Kasumi-1 (cell line): ENCODE data around the gene C2orf92.

Experiments
- DNase-seq, 2 experiments: peaks; one replicate each; lab custom pipeline; 2025; lab: John Stamatoyannopoulos, UW

Gene C2orf92

DNA sequence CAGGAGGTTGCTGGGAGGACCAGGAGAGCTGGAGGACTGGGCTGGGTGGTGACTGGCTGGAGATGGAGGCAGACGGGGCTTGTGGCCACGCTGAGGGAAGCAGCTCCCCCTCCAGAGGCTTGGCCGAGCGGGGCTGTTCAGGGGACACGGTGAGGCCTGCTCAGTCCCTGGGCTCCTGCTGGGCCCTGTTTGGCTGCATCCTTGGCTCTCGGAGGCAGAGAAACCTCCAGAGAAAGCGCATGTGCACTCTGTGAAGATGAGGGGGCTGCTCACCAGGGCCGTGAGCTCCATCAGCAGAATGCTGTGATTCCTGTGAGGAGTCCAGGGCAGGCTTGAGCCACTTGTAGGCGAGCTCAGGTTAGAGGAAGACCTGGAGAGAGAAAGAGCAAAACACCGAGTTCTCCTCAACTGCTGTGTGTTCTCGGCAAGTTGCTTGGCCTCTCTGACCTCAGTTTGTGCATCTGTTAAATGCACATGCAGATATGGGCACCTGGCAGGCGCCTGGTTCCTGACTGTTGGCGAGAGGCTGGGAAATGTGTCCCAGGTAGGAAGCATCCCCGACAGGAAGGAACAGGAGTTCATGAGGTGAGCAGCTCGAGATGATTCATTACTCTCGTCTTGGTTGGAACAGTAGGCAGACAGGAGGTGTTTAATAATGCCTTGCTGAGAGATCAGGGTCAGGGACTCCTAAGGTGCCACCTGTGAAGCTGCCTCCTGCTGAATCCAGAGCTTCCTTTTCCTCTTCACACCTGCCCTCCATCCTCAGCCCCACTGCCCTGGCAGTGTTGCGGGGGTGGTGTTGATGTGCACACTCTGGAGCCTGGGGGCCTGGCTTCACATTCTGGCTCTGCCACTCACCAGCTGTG is 44.8 kb downstream of the C2orf92 start:
- DNase-seq: no peak

DNA sequence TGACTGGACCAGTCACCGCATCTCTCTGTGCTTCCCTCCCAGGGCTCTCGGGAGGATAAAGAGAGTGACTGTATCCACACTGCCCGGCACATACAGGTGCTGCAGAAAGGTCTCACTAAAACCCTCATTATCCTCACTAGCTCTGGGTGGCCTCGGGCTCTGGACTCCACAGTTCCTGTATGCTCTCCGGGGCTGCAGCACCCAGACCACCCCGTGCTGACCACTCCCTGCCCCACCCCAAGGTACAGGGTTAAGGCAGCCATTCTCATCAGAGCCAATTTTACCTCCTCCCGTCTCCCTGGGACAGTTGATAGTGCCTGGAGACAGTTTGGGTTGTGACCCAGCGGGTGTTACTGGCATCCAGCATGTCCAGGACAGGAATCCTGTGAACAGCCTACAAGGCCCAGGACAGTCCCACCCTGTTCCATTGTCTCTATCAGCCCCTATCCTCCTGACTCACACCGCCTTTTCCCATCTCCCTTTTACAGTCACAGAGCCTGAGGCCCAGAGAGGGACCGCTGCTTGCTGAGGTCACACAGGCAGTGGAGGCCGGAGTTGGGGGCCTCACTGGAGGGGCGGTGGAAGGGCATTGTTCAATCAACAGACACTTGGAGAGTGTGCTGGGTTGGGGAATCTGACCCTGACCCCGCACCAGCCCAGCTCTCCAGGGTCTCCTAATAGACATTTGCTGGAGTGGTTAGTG is 45.6 kb downstream of the C2orf92 start:
- DNase-seq: no peak

DNA sequence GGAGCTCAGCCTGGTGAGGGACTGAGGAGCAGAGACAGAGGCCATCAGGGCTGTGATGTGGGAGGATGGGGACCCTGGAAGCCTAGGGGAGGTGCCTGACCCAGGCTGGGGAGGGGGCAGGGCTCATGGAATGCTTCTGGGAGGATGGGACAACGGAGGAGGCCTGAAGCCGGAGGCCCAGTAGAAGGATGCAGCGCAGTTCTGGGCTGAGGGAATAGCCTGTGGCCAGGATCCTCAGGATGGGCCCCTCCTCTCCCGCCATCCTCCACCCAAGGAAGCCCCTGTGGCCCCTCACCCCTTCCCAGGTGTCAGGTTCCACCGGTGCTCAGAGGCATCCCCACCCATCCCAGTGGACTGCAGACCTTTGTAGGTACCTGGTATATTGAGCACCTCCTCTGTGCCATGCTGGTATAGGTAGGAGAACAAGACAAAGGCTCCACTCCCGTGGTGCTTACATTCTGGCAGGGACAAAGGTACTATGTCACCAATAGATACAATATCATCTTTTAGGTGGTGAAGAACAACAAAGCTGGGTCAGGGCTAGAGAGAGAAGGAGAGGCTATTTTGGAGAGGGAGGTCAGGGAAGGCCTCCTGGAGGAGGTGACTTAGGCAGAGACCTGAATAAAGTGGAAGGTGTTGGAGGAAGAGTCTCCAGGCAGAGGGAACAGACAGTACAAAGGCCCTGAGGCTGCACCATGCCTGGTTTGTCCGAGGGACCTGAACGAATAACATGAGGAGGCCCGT is 46.6 kb downstream of the C2orf92 start:
- no peak for DNase-seq

DNA sequence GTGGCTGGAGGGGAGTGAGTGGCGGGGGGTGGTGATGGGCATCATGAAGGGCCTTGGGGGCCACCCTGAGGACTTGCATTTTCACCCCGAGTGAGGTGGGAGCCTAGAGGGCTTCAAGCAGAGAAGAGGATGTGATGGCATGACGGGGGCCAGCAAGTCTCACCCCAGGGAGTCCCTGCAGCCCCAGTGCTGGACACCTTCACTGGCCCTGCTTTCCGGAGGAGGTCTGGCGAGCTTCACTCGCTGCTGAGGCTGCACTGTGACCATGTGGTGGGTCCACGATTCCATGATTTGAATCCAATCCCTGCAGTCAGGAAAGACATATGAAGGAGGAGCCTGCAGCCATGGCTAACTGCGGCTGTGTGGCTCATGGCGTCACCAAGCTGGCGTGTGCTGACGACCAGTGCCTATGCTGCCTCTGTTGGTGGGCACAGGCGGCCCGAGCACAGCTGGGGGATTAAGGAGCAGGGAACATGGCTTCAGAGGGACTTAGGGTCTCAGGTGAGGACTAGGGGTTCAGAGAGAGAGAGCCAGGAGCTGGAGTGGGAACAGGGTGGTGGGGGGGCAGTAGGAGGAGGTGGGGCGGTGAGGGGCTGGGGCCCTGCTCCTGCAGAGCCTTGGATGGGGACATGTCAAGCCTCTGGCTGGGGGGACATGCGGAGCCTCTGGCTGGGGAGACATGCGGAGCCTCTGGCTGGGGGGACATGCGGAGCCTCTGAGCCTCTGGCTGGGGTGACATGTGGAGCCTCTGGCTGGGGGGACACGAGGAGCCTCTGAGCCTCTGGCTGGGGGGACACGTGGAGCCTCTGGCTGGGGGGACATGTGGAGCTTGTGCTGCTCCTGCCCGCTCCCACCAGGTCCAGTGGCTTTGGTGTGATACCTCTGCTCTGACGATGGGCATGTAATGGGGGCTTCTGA is 47.4 kb downstream of the C2orf92 start:
- no peak for DNase-seq

DNA sequence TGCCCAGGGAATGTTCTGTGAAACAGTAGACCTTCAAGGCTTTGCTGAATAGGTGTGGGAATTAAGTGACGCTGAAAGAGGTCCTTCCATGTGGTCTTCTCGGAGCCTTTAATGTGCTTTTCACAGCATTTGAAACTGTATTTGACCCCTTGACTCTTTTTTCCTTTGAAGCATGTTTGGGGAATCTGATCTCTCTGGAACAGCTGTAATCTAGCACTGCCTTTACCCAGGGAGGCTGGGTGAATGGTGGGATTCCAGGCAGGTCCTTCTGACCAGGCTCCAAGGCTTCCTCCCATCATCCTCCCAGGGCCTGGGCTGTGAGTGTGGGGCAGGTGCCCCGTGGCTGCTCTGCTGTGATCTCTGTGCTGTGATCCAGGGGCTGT is 48.1 kb downstream of the C2orf92 start:
- DNase-seq: no peak

DNA sequence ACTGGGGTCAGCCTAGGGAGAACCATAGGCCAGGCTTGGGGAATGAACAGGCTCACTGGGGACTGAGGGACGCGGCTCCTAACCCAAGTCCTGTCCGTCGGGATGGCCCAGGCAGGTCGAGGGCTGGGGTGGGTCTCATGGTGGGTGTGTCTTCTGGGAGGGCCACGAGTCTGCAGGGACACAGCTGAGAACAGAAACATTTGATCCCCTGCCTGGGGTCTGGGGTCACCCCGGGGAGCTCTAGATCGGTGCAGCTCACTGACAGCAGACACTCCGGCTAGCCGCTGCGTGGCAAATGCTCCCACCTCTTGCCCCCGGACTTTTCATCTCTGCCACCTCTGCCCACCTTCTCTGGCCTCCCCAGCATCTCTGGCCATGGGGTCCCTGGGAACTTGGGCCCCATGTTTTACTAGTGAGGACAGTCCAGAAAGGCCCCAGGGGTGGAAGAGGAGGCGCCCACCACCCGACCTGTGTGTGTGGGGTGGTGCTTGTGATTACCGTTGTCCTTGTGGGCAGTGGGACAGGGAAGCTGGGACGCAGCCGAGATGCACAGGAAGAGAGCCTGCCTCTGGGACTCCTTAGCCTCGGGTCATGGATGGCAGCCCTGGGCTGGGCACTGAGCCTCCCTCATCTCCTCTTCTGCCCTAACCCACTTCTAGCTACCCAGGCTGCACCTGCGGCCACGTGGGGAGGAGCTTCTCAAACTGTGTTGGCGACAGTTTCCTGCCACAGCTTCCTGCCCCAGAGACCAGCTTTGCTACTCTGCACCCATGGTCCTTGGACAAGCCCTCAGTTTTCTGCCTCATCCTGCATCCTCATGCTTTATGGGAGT is 48.8 kb downstream of the C2orf92 start:
- peak; percentile 77 to 81 for DNase-seq

DNA sequence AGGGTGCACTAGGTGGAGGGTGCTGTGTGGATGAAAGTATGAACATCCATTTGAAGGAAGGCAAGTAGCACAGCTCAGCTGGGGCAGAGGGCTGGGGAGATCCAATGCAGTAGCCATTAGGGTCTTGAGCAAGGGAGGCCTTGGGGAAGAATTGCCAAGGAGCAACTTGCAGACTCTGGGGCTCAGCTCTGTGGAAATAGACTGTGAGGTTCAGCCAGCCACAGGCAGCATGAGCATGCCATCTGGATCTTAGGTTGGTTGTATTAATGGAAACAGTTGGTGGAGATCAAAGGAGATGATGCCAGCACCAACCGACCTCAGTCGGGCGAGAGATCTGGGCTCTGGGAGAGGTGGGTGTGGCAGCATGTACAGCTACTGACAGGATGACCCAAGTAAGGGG is 49.4 kb downstream of the C2orf92 start:
- peak; percentile 43 to 53 for DNase-seq

DNA sequence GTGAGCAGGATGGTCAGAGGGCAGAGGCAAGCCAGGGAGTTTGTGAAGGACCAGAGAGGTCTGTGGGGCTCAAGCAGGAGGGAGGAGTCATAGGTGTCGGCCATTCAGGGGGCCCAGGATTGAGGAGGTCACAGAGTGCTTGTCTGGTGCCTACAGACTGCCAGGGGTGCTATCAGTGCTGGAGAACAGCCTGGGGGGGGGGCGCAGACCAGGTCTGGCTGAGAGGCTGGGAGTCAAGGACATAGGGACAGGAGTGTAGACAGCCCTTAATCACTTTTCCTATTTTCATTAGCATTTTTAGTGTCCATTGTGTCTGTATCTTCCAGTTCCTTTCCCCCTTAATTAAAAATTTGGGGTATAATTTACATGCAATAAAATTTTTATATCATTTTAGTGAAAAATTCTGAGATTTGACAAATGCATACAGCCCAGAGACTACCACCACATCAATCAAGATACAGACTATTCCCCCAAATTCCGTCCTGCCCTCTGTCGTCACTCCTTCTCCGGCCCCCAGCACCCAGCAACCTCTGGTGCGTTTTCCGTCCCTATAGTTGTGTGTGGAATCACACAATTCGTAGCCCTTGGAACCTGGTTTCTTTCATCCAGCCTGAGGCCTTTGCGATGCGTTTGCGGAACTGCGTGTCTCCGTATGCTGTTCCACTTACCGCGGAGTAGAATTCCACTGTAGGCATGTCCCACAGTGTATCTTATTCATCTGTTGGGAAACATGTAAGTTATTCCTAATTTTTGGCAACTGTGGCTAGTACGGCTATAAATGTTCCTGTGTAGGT is 50.0 kb downstream of the C2orf92 start:
- no peak for DNase-seq

DNA sequence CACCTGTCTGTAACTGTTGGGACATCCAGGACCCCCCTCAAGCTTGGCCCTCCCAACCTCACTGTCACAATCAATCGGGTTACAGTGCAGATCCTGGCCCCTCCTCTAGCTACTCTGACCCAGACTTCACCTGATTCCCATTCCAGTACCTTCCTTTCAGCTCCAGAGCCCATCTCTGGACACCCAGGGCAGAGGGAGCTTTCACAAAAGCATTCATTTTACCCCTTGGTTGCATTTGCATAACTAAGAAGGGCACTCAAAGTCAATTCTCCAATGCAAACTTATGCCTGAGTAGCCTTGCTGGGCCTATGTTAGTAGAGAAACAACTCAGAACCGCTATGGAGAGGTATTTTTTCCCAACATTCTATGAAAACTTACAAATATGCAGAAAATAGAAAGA is 51.2 kb downstream of the C2orf92 start:
- no peak for DNase-seq

DNA sequence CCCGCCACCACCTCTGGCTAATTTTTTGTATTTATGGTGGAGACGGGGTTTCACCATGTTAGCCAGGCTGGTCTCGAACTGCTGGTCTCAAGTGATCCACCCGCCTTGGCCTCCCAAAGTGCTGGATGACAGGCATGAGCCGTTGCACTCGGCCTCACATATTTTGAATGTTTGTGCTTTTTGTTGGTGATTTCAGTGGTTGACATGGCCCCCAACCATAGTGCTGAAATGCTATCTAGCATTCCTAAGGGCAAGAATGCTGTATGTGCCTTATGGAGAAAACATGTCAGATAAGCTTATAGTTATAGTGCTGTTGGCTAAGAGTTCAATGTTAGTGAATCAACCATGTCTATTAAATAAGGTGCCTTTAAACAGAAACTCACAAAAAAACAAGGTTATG is 52.7 kb downstream of the C2orf92 start:
- no peak for DNase-seq

DNA sequence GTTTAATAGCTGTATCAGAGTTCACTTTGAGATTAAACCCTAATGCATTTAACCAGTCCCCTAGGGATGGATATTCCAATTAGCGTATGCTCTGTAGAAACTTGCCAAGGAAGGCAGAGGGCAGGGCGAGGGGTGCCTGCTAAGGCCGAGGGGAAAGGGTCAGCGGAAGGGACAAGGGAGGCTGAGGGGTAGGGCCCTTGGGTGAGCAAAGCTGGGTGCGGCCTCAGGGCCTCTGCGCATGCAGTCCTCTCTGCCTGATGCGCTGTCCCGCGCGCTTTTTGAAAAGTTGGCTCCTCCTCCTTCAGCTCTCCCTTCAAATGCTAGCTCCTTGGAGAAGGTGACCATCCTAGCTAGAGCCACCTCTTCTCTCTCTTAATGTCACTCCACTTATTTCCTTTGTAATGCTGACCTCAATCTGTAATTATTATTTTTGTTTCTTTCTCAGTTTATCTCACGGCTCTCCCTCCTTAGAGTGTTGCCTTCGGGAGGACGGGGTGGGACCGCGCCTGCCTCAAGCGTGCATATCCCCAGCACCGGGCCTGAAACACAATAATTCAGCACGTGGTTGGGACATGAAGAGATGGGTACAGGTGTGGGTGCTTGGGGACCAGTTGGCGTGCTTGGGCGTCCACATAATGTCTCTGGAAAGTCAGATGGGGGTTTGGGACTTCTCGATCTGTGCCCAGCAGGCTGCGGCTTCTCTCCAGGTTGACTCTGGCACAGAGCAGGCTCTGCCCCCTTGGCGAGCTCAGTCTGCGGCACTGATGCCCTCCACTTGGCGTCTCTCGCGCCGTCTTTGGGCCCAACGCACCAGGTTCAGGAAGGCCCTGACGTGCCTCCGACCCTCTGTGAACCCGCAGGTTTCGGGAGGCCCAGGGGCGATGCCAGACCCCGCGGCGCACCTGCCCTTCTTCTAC is 53.9 kb downstream of the C2orf92 start:
- DNase-seq: no peak

DNA sequence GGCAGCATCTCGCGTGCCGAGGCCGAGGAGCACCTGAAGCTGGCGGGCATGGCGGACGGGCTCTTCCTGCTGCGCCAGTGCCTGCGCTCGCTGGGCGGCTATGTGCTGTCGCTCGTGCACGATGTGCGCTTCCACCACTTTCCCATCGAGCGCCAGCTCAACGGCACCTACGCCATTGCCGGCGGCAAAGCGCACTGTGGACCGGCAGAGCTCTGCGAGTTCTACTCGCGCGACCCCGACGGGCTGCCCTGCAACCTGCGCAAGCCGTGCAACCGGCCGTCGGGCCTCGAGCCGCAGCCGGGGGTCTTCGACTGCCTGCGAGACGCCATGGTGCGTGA is 54.5 kb downstream of the C2orf92 start:
- DNase-seq: no peak

DNA sequence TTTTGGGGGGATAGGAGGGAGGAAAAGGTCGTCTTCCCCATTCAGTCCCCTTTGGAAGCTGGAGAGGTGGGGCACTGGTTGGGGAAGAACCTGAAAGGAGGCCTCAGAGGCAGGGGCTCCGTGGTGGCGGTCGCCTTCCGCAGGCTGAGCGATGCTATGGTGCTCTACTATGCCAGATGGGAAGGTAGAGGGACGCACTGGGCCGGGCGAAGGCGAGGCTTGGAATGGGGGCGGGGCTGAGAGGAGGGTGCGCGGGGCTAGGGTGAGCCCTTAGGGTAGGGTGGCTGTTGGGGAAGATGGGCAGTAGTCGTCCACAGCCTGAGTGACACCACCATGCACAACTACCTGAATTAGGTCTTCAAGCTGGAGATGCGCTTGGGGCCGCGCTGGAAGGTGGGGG is 55.0 kb downstream of the C2orf92 start:
- DNase-seq: no peak

DNA sequence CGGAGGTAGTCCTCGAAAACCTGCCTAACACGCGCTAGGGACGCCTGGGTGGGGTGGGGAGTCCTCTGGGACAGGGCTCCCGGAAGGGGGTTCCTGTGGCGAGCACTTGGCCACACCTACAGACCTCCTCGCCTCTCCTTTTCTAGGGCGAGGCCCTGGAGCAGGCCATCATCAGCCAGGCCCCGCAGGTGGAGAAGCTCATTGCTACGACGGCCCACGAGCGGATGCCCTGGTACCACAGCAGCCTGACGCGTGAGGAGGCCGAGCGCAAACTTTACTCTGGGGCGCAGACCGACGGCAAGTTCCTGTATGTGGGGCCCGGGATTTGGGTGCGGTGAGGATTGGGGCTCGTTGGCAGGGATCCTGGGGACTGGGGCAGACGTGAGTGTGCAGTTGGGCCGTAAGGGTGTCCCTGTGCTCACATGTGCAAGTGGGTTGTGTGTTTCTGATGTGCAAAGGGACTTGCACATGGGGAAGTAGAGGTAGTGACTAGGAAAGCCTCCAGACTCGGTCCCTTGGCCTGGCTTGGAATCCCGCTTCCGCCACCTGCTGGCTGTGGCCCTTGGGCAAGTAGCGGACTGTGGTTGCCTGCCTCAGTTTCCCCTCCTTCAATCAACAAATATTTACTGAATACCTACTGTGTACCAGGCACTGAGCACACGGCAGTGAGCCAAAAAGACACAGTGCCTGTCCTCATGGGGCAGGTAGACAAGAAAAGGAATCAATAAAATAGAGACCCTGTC is 55.6 kb downstream of the C2orf92 start:
- no peak for DNase-seq

DNA sequence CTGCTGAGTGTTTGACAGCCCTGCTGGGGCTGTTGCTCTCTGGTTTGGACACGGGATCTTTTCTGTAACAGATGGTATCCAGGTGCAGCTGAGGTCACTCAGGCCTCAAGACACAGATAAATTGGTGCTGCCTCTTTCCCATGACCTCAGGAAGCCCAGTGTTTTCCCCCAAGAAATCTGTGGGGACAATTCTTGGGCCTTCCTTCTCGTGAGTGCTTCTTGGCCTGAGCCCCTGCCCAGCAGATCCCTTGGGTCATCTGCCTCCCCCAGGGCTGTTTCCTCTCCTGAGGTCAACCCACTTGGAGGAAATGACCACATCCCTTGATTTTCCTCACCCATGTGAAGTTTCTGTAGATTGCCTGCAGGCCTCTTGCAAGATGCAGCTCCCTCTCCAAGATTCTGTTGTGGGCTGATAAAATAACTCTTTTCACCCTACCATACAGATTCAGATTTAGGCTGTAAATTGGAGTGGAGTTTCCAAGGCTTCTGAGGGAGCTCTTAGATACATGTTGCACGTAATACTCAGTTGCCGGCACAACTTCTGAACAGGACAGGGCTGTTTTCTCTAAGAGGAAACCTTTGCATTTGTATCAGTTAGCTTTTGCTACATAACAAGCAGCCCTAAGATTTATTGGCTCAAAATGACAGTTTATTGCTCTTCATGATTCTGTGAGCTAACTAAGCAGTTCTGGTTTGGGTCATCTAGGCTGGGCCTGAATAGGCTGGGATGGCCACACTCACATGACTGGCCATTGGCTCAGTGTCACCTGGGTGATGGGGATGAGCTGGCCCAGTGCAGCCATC is 57.0 kb downstream of the C2orf92 start:
- DNase-seq: no peak

DNA sequence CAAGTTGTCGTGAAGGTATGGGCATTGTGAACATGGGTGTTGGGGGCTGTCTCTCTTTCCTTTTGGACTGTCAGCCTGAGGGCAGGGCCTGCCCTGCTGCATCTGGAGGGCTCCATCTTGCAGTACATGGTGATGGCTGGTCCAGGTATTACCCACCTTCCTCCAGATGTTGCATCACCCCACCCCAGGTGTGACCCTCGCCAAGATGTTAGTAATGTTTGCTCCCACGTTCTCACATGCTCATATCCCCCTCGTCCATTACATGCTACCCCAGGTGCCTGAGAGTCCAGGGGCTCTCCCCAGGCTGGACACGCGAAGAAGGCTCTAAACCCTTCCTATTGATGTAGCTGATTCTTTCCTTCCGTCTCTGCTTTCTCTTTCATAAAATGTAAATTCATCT is 57.8 kb downstream of the C2orf92 start:
- no peak for DNase-seq

DNA sequence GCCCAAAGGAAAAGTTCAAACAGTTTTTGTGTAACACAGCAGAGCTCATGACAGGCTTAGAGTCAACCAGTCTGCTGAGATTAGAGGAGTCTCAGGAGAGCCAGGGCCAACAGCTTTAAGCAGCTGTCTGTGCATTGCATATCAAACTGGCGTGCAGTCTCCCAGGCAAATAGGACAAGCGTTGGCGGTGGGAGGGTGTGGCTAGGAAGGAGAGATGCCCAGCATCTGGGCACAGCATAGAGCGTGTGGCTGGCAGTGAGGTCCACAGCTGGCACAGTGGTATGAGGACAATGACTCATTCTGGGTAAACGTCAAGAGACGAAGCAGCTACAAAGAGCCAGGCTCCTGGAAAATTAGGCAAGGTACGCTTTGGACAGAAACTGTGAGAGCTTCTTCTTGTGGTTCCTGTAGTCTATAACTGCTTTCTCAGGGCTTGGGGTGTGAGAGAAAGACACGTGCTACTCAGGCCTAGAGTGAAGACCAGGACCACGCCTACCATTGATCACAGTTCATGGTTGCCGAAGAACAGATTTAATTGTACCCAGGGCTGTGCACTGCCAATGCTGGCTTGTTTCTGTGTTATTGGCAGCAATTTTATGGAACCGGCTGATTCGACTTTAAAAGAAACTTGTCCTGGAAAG is 58.7 kb downstream of the C2orf92 start:
- no peak for DNase-seq
